GM18951 (cell line): Measurements from ENCODE around the gene GULP1.
"Not testable (repeated sequence)": the region's sequence is repeated elsewhere in the genome, so short reads cannot be mapped to it uniquely, and the experiment has no call there.

Experiments used
- POLR2A ChIP-seq: IDR thresholded peaks from 4 replicates; pipeline ENCODE4 v1.6.1; 2011; ENCODE audit warnings: mild to moderate bottlenecking; ENCODE audit not compliant: insufficient read length, insufficient read depth; ENCODE audit errors: extremely low read depth
- in situ Hi-C: fragments of 300-500 bp; cut with MboI; formaldehyde crosslinking; loops from one replicate; pipeline ENCODE4 v1.12.0; 2022; ENCODE audit warnings: low sequenced_read_pairs, mixed read lengths, inconsistent platforms; ENCODE audit not compliant: unreplicated experiment

The GULP1 gene

DNA sequence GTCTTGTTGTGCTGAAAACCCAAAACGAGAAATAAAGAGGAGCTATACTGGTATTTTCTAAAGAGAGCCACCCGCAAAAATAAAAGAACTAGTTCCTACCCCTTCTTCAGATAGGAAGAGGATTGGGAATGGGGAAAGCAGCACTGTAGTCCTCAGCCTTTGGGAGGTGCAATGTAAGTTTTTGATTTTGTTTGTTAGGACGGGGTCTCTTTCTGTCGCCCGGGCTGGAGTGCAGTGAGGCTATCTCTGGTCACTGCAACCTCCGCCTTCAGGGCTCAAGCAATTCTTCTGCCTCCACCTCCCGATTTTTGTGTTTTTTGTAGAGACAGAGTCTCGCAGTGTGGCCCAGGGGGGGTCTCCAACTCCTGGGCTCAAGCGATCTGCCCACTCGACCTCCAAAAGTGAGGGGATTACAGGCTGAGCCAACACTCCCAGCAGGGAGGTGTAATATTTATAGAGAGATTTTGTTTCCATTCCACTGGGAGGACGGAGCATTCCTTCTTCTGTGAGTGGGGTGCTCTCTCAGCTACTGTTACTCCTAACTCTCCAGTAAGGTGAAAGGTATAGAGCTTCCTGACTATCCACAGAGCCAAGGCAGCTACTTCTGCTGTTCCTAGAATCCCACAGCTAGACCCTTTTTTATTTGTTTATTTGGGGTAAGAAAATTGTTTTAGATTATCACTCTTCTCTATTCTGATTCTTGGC lies 13.1 kb upstream of the GULP1 start:
- no peak for TF ChIP-seq POLR2A
- in situ Hi-C loops: no loop called here

GRCh38 chr2:188279093-188279445 lies 12.6 kb upstream of the GULP1 start:
- in situ Hi-C loops: no loop called here

GRCh38 chr2:188280811-188281222 lies 10.9 kb upstream of the GULP1 start:
- no peak for TF ChIP-seq POLR2A
- in situ Hi-C loops: no loop called here

More at GRCh38 chr2:188279093-188279445, 12.6 kb upstream of the GULP1 start:
- TF ChIP-seq POLR2A: no peak

DNA sequence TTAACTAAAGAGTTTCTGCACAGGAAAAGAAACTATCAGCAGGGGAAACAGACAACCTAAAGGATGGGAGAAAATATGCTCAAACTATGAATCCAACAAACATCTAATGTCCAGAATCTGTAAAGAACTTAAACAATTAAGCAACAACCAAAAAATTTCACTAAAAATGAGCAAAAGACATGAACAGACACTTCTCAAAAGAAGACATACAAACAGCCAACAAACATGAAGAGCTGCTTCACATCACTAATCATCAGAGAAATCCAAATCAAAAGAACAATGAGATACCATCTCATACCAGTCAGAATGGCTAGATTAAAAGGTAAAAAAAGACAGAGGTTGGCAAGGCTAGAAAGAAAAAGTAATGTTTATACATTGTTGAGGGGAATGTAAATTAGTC lies 8.8 kb upstream of the GULP1 start:
- TF ChIP-seq POLR2A: no peak
- in situ Hi-C loops: no loop called here

GRCh38 chr2:188284251-188284650 lies 7.4 kb upstream of the GULP1 start:
- in situ Hi-C loops: not testable (repeated sequence)

- in situ Hi-C loops: no loop called here
- TF ChIP-seq POLR2A: no peak
These were observed 6.6 kb upstream of the GULP1 start for GRCh38 chr2:188285049-188285448.

GRCh38 chr2:188285774-188286173 lies 5.9 kb upstream of the GULP1 start:
- in situ Hi-C loops: no loop called here
- TF ChIP-seq POLR2A: no peak

DNA sequence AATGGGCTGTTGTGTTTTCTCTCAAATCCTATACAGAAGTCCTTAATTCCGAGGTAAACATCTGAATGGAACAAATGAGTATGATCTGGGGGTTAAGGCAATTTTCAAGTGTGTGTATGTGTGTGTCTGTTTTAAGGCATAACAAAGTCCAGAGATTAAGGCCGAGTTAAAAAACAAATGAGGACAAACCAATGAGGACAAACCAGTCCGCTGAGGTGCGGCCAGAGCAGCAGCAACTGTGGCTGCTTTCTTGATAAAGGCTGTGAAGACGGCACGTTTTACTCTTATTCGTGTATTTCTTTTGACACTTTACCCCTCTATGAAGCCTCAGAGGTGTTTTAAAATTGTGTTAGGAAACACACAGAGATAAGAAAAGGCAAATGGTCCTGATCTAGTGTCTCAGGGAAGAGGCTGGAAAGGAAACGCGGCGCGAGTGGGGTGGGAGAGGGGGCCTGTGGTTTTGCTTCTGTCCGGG lies 495 bp upstream of the GULP1 start:
- no peak for TF ChIP-seq POLR2A
- in situ Hi-C loops: no loop called here

DNA sequence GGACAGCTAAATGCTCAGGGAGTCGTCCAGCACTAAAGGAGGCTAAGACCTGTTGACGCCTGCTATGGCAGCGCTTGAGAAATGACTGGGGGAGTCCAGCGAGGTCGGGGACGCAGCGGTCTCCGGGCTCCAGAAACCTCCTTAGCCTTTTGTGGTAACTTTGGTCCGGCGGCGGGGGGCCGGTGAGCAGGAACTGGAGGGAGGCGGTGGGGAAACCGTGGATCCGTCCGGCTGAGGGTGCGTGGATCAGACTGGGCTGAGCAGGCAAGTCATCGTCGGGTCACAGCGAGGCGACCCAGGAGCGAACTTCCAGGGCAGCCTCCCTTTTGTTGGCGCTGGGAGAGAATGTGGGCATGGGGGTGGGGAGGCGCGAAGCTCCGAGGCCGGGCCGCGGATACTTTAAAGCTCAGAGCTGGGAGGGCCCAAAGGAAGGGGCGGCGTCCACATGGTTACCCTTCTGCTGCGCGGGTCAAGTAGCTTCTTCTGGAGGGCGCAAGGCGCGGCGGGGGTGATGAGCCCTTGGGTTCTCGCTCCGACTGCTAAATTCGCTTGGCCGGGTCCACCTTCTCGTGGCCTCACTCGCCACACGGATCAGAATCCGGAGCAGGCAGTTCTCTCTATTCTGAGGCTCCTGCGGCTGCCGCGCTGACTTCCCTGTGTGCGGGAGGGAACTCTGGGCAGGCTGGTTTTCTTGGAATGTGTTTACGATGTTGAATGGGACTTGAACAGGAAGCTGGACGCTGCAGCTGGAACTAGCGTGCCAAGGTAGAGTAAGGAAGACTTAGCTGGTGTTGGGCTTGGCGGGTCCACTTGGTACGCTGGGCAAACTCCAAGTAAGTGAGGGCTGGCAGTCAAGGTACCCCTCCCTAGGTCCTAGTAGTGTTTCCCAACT lies 920 bp downstream of the GULP1 start:
- no peak for TF ChIP-seq POLR2A
- in situ Hi-C loops: no loop called here

GRCh38 chr2:188293601-188294351 lies 2.1 kb downstream of the GULP1 start:
- TF ChIP-seq POLR2A: no peak
- in situ Hi-C loops: no loop called here

DNA sequence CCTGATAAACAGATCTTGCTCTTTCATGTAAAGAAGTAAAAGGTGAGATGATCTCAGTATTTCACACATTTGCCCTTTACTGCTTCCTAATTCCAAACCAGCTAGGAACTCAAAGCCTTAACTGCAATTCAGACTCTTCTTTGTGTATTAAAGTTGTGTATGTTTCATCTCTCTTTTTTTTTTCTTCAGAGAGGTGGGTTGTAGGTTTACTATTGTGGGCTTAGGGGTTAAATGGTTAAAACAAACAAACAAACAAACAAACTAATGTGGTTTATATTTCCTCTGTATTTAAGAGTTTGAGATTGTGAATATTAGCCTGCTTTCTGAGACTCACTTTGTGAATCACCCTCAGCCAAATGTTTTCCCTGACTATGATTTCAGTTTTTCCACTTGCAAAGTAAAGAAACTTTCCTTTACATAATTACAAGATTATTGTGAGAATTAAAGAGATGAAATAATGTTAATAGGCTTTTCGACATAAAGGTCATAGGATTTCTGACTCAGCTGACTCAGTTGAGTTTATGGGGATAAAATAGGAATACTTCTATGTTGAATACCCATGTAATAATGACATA lies 2.8 kb downstream of the GULP1 start:
- no peak for TF ChIP-seq POLR2A
- in situ Hi-C loops: no loop called here

GRCh38 chr2:188295067-188295685 lies 3.5 kb downstream of the GULP1 start:
- TF ChIP-seq POLR2A: no peak
- in situ Hi-C loops: no loop called here

GRCh38 chr2:188297978-188298377 lies 6.3 kb downstream of the GULP1 start:
- TF ChIP-seq POLR2A: no peak
- in situ Hi-C loops: no loop called here

- in situ Hi-C loops: not testable (repeated sequence)
These were observed 7.3 kb downstream of the GULP1 start for GRCh38 chr2:188298937-188299371.
